ENCODE measurements around the gene HCN3. TPM values are rescaled to one million over a fixed set of nuclear protein-coding genes. Genes with fewer than 3 reads are reported as not detected.

The HCN3 gene
- total and polyA plus RNA-seq, 2 of the 8 experiments (the other 6 are each of a cell fraction or from before 2014, with no cell fraction given): 6.4 to 7.3 TPM

- Histone ChIP-seq H3K27ac (ENCODE audit: low read depth, low read length) (no peak overlapping the region), H3K56ac (replicated peaks; ENCODE audit: insufficient read length, low read depth, low read length) (no peak overlapping the region), H3K9me3 (ENCODE audit: insufficient read depth in 2 of 2, low read depth in 1 of 2, low read length in 1 of 2) (no peaks in the 10 kb centered on the region), H4K5ac (ENCODE audit: insufficient read length, low read depth, low read length) (no peak overlapping the region), H3K4me1 (replicated peaks in 1 of 4; ENCODE audit: control insufficient read depth in 3 of 4, insufficient read depth in 4 of 4, low read length in 3 of 4) (peaks cover 8 to 26% (median 14%) of the 10 kb centered on the region in 4 experiments; a peak in 6 of 7 replicates), H2AK5ac (ENCODE audit: low read depth, low read length) (no peak overlapping the region), H3K79me2 (ENCODE audit: control insufficient read depth in 1 of 2, insufficient read depth in 2 of 2, low read length in 2 of 2) (peaks cover 0 to 4% of the 10 kb centered on the region in 2 experiments; a peak in 1 of 4 replicates), H3K9ac (replicated peaks in 1 of 4; ENCODE audit: extremely low read depth in 1 of 4, low read depth in 3 of 4, low read length in 3 of 4) (peak overlapping the region in 2 of 4 experiments; percentile 16 to 45; a peak in 3 of 7 replicates), H2BK15ac (ENCODE audit: low read length) (no peak overlapping the region), H4K91ac (replicated peaks; ENCODE audit: insufficient read length, low read length) (no peak overlapping the region), H2BK12ac (ENCODE audit: low read depth, low read length) (no peak overlapping the region), H3K23ac (ENCODE audit: insufficient read length) (no peak overlapping the region), H3K4me3 (ENCODE audit: extremely low read depth in 1 of 4, insufficient read depth in 2 of 4, low read depth in 3 of 4, low read length in 4 of 4) (peak overlapping the region; percentile 57 to 94 (median 84)), H4K20me1 (replicated peaks in 1 of 2; ENCODE audit: control insufficient read depth in 1 of 2, insufficient read depth in 2 of 2, low read length in 2 of 2) (peaks cover 8 to 14% of the 10 kb centered on the region in 2 experiments), H3K4ac (replicated peaks; ENCODE audit: insufficient read length, low read depth, low read length) (no peak overlapping the region), H3K36me3 (ENCODE audit: control insufficient read depth in 2 of 4, insufficient read depth in 4 of 4, low read length in 3 of 4) (peaks cover 2 to 32% (median 15%) of the 10 kb centered on the region in 4 experiments; a peak in 6 of 8 replicates), H3K4me2 (ENCODE audit: insufficient read depth in 1 of 2, low read depth in 2 of 2, low read length in 2 of 2) (peak overlapping the region; percentile 73 to 97), H2AFZ (ENCODE audit: low read length) (no peak overlapping the region), H2BK120ac (replicated peaks; ENCODE audit: low read depth, low read length) (no peak overlapping the region), H3K18ac (ENCODE audit: extremely low read depth, low read length) (no peak overlapping the region; the same call in none of the 2 replicates), H4K8ac (ENCODE audit: extremely low read depth, insufficient read depth, low read length) (peak overlapping the region; percentile 35; the same call in 1 of the 2 replicates), H3K27me3 (replicated peaks in 1 of 4; ENCODE audit: control insufficient read depth in 3 of 4, extremely low read depth in 1 of 4, insufficient read depth in 3 of 4, low read length in 3 of 4) (peaks cover 0 to 5% (median 3%) of the 10 kb centered on the region in 4 experiments; a peak in 4 of 7 replicates), H3K14ac (ENCODE audit: insufficient read length) (no peak overlapping the region), H2BK5ac (ENCODE audit: low read depth, low read length) (peak overlapping the region; percentile 49; the same call in 1 of the 2 replicates), H3K79me1 (ENCODE audit: low read depth, low read length) (peaks cover 4% of the 10 kb centered on the region), H2BK20ac (ENCODE audit: low read length) (no peak overlapping the region), H3K23me2 (ENCODE audit: low read depth, low read length) (peaks cover 16% of the 10 kb centered on the region; the same call in 1 of the 2 replicates)
- DNase-seq (ENCODE audit: low read depth in 1 of 2, low spot score in 2 of 2) (peak; percentile 82 to 98), FAIRE-seq (no peak)
- POLR2A ChIA-PET (ENCODE audit: partially characterized antibody): interaction anchor here (0.8 to 4.0 kb wide), 16 partner anchors 10 to 240 kb away, joined by 3 to 21 read pairs (median 6); partner anchors contain the start of genes CLK2, ENTREP3, FDPS and MTX1
- 0% methylated on average over 14 of the region's 58 CpGs; no CpG with 5 or more reads in 1 of the 2 experiments for WGBS, 2 experiments (ENCODE audit: extremely low coverage in 1 of 2, insufficient coverage in 1 of 2, insufficient read length in 1 of 2, insufficient replicate concordance in 2 of 2, low coverage in 1 of 2, low lambda C conversion rate in 2 of 2, missing lambda C conversion rate in 1 of 2)
- CTCF ChIA-PET (ENCODE audit: partially characterized antibody): interaction anchor here (0.7 to 15.0 kb wide), 18 partner anchors 11 to 285 kb away, joined by 3 to 227 read pairs (median 5); partner anchors contain the start of genes CLK2, ENTREP3, HCN3 and PKLR
- TF ChIP-seq SIN3A (conservative IDR thresholded peaks at IDR 0.05 in 1 of 2, IDR thresholded peaks at IDR 0.05 in 1 of 2; ENCODE audit: low read depth in 1 of 2, low read length in 2 of 2) (peak in 1 of 2 experiments; percentile 81; a peak in 1 of 4 replicates), CREB1 (IDR thresholded peaks at IDR 0.05) (peak; percentile 41; the same call in 1 of the 2 replicates), CBX5 (IDR thresholded peaks at IDR 0.05; ENCODE audit: low read depth, low read length) (no peak), SIX5 (IDR thresholded peaks at IDR 0.05; ENCODE audit: low read depth, low read length) (no peak), RBBP5 (IDR thresholded peaks at IDR 0.05; ENCODE audit: borderline replicate concordance, low read depth, low read length) (no peak), SP1 (IDR thresholded peaks at IDR 0.05; ENCODE audit: low read depth, low read length) (peak; percentile 7; the same call in 1 of the 2 replicates), KDM4A (IDR thresholded peaks at IDR 0.05; ENCODE audit: low read depth, low read length, severe bottlenecking) (peak; percentile 61)
- TF ChIP-seq, protein P1, sequence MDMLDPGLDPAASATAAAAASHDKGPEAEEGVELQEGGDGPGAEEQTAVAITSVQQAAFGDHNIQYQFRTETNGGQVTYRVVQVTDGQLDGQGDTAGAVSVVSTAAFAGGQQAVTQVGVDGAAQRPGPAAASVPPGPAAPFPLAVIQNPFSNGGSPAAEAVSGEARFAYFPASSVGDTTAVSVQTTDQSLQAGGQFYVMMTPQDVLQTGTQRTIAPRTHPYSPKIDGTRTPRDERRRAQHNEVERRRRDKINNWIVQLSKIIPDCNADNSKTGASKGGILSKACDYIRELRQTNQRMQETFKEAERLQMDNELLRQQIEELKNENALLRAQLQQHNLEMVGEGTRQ (IDR thresholded peaks at IDR 0.05; ENCODE audit: low read length): no peak
These were observed 45.9 kb downstream of the HCN3 start for GRCh38 chr1:155322953-155323728.

All from H1 (cell line).